Liver (tissue), 3 donors: Measurements from ENCODE around the gene THADA.

ENCODE experiments used
- EGR1 ChIP-seq, 2 donors: IDR thresholded peaks; 2 replicates each; pipeline ENCODE4 v1.6.1; 2016 to 2018; ENCODE audit warnings: antibody characterized with exemption in 2 of 2, low read depth in 2 of 2
- GABPA ChIP-seq, 2 donors: IDR thresholded peaks in 1 of 2; conservative IDR thresholded peaks in 1 of 2; 2 replicates each; pipeline ENCODE4 v1.6.1; 2016; ENCODE audit warnings: antibody characterized with exemption in 2 of 2, mild to moderate bottlenecking in 1 of 2, moderate library complexity in 1 of 2
- RAD21 ChIP-seq, 2 donors: IDR thresholded peaks; 2 replicates each; pipeline ENCODE4 v1.6.1; 2016; ENCODE audit warnings: antibody characterized with exemption in 2 of 2, mild to moderate bottlenecking in 2 of 2
- RXRA ChIP-seq, 2 donors: IDR thresholded peaks; 2 replicates each; pipeline ENCODE4 v1.6.1; 2017 to 2018; ENCODE audit warnings: antibody characterized with exemption in 2 of 2, mild to moderate bottlenecking in 1 of 2
- SP1 ChIP-seq: IDR thresholded peaks from 2 replicates; pipeline ENCODE4 v1.6.1; 2018; ENCODE audit warnings: antibody characterized with exemption, mild to moderate bottlenecking
- TAF1 ChIP-seq: conservative IDR thresholded peaks from 2 replicates; pipeline ENCODE4 v1.6.1; 2016; ENCODE audit warnings: antibody characterized with exemption, mild to moderate bottlenecking
- TF ChIP-seq, protein P1 (sequence below): fragments of 150-350 bp; IDR thresholded peaks from 2 replicates; pipeline ENCODE4 v1.5.1; 2017; ENCODE audit warnings: improper control_type of control experiment, low read depth, low read length; ENCODE audit not compliant: missing input control
- TF ChIP-seq, protein P2 (sequence below): IDR thresholded peaks from 2 replicates; pipeline ENCODE4 v1.6.1; 2016; ENCODE audit warnings: antibody characterized with exemption
- TF ChIP-seq, protein P3 (sequence below): IDR thresholded peaks from 2 replicates; pipeline ENCODE4 v1.6.1; 2016; ENCODE audit warnings: antibody characterized with exemption, mild to moderate bottlenecking
- TF ChIP-seq, protein P4 (sequence below): IDR thresholded peaks from 2 replicates; pipeline ENCODE4 v1.6.1; 2016; ENCODE audit warnings: antibody characterized with exemption
- donor health status: healthy.
- donor health status: healthy.

DNA sequence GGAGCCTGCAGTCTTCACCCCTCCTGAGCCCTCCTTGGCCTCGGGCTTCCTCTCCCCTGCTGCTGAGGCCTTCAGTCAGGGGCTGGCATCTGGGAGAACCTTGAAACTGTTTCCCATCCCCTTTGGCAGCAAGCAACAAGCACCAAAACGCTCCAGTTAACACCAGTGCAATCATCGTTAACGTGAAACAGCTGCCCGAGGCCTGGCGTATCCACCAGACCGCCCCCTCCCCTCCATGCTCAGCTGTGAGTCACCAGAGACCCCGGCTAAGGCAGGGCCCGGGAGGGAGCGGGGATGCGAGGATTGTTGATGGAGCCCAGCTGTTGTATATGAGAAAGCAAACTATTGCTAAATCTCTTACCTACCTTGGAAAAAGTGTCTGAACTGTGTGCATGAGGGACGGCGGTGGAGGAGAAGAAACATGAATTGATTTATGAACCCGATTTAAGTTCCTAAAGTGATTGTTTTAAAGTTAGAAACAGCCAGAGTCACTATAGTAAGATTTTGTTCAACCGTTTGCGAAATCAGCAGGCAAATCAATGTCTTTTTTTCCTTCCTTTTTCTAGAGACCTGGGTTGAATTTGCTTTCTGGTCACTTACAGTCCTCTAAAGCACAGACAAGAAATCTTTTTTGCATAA, 374.6 kb downstream of the THADA start:
- TF ChIP-seq, protein P1, sequence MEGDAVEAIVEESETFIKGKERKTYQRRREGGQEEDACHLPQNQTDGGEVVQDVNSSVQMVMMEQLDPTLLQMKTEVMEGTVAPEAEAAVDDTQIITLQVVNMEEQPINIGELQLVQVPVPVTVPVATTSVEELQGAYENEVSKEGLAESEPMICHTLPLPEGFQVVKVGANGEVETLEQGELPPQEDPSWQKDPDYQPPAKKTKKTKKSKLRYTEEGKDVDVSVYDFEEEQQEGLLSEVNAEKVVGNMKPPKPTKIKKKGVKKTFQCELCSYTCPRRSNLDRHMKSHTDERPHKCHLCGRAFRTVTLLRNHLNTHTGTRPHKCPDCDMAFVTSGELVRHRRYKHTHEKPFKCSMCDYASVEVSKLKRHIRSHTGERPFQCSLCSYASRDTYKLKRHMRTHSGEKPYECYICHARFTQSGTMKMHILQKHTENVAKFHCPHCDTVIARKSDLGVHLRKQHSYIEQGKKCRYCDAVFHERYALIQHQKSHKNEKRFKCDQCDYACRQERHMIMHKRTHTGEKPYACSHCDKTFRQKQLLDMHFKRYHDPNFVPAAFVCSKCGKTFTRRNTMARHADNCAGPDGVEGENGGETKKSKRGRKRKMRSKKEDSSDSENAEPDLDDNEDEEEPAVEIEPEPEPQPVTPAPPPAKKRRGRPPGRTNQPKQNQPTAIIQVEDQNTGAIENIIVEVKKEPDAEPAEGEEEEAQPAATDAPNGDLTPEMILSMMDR = no peak
- TF ChIP-seq RAD21 (IDR thresholded peaks at IDR 0.05) (no peak), SP1 (no peak), GABPA (IDR thresholded peaks at IDR 0.05 in 1 of 2, conservative IDR thresholded peaks at IDR 0.05 in 1 of 2) (no peak), EGR1 (IDR thresholded peaks at IDR 0.05; ENCODE audit: low read depth in 2 of 2) (no peak), TAF1 (no peak), RXRA (IDR thresholded peaks at IDR 0.05) (no peak)
- TF ChIP-seq, protein P2, sequence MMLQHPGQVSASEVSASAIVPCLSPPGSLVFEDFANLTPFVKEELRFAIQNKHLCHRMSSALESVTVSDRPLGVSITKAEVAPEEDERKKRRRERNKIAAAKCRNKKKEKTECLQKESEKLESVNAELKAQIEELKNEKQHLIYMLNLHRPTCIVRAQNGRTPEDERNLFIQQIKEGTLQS = no peak
- TF ChIP-seq, protein P3, sequence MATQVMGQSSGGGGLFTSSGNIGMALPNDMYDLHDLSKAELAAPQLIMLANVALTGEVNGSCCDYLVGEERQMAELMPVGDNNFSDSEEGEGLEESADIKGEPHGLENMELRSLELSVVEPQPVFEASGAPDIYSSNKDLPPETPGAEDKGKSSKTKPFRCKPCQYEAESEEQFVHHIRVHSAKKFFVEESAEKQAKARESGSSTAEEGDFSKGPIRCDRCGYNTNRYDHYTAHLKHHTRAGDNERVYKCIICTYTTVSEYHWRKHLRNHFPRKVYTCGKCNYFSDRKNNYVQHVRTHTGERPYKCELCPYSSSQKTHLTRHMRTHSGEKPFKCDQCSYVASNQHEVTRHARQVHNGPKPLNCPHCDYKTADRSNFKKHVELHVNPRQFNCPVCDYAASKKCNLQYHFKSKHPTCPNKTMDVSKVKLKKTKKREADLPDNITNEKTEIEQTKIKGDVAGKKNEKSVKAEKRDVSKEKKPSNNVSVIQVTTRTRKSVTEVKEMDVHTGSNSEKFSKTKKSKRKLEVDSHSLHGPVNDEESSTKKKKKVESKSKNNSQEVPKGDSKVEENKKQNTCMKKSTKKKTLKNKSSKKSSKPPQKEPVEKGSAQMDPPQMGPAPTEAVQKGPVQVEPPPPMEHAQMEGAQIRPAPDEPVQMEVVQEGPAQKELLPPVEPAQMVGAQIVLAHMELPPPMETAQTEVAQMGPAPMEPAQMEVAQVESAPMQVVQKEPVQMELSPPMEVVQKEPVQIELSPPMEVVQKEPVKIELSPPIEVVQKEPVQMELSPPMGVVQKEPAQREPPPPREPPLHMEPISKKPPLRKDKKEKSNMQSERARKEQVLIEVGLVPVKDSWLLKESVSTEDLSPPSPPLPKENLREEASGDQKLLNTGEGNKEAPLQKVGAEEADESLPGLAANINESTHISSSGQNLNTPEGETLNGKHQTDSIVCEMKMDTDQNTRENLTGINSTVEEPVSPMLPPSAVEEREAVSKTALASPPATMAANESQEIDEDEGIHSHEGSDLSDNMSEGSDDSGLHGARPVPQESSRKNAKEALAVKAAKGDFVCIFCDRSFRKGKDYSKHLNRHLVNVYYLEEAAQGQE = no peak
- TF ChIP-seq, protein P4, sequence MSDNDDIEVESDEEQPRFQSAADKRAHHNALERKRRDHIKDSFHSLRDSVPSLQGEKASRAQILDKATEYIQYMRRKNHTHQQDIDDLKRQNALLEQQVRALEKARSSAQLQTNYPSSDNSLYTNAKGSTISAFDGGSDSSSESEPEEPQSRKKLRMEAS = no peak
